KBM-7 (cell line): ENCODE data around the gene THOC6.

Source experiments
- DNase-seq: peaks from one replicate; pipeline ENCODE4 v3.0.0-alpha.2; 2015
- in situ Hi-C: fragments of 300-500 bp; cut with MboI; formaldehyde crosslinking; loops from 2 replicates; pipeline ENCODE4 v1.14.3; 2020; ENCODE audit warnings: low sequenced_read_pairs, low pct_unique_long_range_greater_than_20kb, mixed read lengths

THOC6 gene

GRCh38 chr16:2988590-2989099 is 35.2 kb upstream of the THOC6 start:
- DNase-seq = no peak
- in situ Hi-C loops = no loop called here

- DNase-seq = no peak
- in situ Hi-C loops = no loop called here
Observed at GRCh38 chr16:2990891-2991290, 32.9 kb upstream of the THOC6 start.

- DNase-seq = no peak
- in situ Hi-C loops = no loop called here
Observed at GRCh38 chr16:2991566-2992261, 32.1 kb upstream of the THOC6 start.

DNA sequence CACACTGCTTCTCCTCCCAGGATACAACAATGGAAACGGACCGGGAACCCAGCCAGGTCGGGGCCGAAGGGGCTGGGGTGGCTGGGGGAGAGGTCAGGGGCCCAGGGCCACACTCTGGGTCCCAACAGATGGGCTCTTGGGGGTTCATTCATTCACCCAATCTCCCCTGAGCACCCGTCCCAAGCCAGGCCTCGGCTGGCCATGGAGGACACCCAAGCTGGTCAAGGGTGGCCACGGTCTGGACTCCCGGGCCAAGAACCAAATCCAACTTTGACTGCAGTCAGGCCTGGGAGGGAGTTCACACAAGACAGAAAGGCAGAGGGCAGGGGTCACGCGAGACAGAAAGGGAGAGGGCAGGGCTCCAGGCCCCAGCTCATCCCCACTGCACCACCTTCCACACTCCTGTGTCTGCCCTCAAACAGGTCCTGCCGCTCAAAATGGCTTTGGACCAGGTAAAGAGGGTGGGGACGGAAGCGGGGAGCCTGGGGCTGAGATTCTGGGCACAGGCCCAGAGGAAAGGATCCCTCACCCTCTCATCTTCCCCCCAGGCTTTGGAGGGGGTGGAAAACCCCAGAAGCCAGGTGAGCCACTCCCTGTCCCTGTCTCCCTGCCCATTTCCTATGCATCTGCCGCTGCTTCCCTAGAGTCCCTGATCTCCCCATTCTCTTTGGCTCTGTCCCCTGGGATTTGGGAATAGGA is 31.3 kb upstream of the THOC6 start:
- DNase-seq = no peak
- in situ Hi-C loops = no loop called here

DNA sequence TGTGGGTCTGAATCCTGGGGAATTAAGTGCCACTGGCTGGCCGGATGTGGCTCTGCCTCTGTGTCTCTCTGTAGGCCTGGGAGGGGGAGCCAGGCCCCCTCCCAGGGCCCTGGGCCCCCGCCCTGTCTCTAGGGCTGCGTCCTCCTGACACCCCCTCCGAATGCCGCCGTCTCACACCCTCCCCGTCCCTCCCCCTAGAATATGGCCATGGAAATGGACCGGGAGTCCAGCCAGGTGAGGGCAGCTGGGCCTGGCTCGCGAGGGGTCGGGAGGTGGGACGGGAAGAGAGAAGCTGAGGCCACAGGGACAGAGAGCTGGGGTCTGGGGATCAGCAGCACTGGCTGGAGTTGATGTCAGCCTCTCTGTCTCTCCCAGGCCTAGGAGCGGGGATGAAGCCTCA is 27.5 kb upstream of the THOC6 start:
- in situ Hi-C loops = no loop called here
- no peak for DNase-seq

DNA sequence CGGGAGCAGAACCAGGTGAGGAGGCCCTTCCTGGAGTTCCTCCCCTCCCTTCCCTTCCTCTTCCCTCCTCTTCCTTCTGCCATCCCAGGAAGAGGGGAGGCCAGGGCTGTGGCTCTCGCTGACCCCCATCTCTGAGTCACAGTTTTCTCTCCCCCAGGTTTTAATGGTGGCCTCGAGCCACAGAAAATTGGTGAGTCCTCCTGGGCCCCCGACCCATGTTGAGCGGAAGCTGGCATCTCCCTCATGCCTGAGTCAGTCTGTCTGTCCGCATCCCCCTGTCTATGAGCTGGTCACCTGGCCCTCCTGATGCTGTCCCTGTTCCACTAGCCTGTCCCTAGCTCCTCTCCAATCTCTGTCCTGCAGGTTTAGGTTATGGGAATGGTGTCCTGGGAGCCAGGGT is 23.9 kb upstream of the THOC6 start:
- no peak for DNase-seq
- in situ Hi-C loops = no loop called here

GRCh38 chr16:3000540-3000939 is 23.3 kb upstream of the THOC6 start:
- in situ Hi-C loops = no loop called here

DNA sequence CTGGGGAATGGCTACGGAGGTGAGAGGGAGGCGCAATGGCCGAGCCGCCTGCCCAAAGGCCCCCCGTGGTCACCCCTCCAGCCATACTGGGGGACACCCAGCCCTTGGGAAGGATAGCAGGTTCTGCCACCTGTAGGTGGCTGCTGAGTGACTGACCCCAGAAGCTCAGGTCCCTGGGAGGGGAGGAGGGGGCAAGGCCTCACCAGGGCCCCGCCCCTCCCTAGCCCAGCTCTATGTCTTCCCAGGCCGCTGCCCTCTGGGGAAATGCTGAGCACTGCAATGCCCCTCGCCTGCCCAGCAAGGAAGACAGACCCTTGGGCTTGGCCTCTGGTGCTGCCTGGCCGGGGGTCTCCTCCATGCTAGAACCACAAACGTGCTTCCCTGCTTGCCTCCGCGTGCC is 22.5 kb upstream of the THOC6 start:
- in situ Hi-C loops = no loop called here
- no peak for DNase-seq

More at GRCh38 chr16:3000540-3000939, 23.3 kb upstream of the THOC6 start:
- no peak for DNase-seq

GRCh38 chr16:3003582-3004270 is 20.1 kb upstream of the THOC6 start:
- in situ Hi-C loops = no loop called here
- DNase-seq = peak; percentile 100

DNA sequence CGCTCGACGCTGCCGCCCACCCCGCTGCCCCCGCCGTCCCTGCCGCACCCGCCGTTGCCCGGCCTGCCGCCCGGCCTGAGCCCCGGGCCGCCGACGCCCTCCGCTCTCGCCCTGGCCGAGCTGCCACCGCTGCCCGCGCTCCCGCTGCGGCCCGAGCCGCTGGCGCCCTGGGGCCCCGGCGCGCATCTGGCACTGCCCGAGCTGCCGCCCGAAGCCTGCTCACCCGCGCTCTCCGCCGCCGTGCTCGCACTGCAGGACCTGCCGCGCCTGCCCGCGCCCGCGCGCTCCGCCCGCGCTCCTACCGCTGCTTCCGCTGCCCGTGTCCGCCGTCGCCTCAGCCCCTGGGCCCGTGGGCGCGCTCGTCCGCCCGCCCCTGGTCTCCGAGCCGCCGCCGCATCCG is 19.5 kb upstream of the THOC6 start:
- no peak for DNase-seq
- in situ Hi-C loops = no loop called here

DNA sequence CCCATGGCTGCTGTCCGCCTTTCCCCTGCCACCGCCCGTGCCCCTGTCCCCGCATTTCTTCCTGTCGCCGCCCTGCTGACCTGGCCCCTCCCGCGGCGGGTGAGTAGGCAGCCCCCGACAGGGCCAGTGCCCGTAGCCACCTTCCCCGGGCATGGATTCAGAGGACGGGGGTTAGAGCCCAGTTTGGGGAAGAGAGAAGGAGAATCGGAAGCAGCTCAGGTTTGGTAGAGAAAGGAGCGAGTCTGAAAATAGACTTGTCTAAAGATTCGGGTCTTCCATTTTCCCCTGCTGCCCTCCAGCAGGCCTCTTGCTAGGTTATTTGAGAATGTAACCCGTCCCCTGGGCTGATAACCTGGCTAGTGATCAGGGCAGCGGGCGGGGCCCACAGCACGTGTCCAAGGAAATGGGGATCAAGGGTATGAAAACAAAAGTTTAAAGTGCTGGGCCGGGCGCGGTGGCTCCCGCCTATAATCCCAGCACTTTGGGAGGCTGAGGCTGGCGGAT is 19.0 kb upstream of the THOC6 start:
- in situ Hi-C loops = no loop called here
- peak; percentile 43 for DNase-seq

DNA sequence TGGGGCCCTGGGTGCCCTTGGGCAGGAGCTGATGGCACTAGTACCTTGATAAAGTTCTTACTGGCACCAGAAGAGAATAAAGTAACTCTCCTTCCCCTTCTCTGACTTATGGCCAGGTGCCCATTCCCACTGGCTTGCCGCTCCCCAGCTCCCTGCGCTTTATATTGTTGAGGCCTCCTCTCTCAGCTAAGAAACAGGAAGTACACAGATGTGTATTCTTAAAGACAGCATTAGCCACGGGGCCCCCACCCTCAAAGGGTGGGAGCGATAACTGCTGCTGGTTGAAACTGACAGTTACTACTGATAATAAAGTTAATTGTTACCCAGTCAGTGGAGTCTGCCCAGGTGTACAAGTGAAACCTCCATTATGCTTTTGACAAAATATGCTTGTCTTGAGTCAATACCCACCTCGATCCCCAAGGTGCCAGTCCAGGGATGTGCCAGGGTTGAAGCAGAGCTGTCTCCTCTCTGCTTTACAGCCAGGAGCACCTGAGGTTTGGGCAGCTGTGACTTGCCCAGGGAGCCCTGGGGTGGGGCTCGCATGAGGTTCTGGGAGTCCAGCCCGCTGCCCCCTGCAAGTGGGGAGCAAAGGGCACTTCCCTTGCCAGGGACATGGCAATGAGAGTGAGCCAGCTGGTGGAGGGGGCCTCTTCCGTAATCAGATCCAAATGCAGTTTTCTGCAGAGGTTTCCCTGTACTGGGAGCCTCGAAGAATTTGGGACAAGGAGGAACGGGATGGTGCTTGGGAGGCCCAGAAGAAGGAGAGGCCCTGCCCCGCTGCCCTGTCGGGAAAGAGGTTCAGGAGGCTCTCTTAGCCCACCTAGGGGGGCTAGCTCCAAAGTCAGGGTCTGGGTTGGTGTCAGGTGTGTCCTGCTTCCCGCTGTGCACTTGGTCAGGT is 16.5 kb upstream of the THOC6 start:
- peak; percentile 80 for DNase-seq
- in situ Hi-C loops = no loop called here

- DNase-seq = peak; percentile 84
- in situ Hi-C loops = no loop called here
Observed at GRCh38 chr16:3007957-3008689, 15.7 kb upstream of the THOC6 start.

GRCh38 chr16:3008690-3009037 is 15.2 kb upstream of the THOC6 start:
- no peak for DNase-seq
- in situ Hi-C loops = no loop called here

- in situ Hi-C loops = no loop called here
- no peak for DNase-seq
Observed at GRCh38 chr16:3009568-3010390, 14.1 kb upstream of the THOC6 start.

DNA sequence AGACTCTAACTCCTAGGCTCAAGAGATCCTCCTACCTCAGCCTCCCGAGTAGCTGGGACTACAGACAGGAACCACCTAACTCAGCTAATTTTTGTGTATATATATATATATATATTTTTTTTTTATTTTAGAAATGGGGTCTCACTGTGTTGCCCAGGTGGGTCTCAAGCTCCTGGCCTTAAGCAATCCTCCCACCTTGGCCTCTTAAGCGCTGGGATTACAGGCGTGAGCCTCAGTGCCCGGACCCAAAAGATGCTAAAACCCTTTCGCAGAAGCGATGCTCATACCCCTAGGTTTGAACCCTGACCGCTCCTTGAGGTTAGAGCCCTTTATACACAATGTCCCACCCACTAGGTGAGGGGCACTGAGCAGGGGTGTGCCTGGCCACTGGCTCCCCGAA is 13.3 kb upstream of the THOC6 start:
- in situ Hi-C loops = no loop called here
- DNase-seq = no peak

GRCh38 chr16:3012246-3012645 is 11.6 kb upstream of the THOC6 start:
- no peak for DNase-seq
- in situ Hi-C loops = no loop called here
